H1 (cell line): Measurements from ENCODE around the gene WDR74. TPM values are rescaled to one million over a fixed set of nuclear protein-coding genes. Genes with fewer than 3 reads are reported as not detected.

Experiments
- CTCF ChIA-PET: fragments of 300-600 bp; sonication (Branson Sonifier 250); formaldehyde crosslinking; loops from one replicate; lab custom pipeline; 2021; ENCODE audit not compliant: partially characterized antibody; lab: Charles Lee
- POLR2A ChIA-PET: fragments of 300-600 bp; sonication (Branson Sonifier 250); formaldehyde crosslinking; loops from one replicate; lab custom pipeline; 2021; ENCODE audit warnings: inconsistent platforms; ENCODE audit not compliant: partially characterized antibody; lab: Charles Lee
- DNase-seq, 2 experiments: peaks; one replicate each; pipeline versions ENCODE4 v3.0.0 to v3.0.0-alpha.2; 2010 to 2022; ENCODE audit warnings: low spot score in 2 of 2, low read depth in 1 of 2, mixed read lengths in 1 of 2
- FAIRE-seq: peaks from 2 replicates; lab custom pipeline; 2011; peaks lifted over from hg19 to GRCh38; lab: Jason Lieb, UNC
- H2AFZ ChIP-seq: 2 replicates; pipeline ENCODE4 v1.8.1; 2012; ENCODE audit warnings: low read length, inconsistent platforms
- H2AK5ac ChIP-seq: 2 replicates; pipeline ENCODE4 v1.6.1; 2013; ENCODE audit warnings: low read depth, low read length
- H2BK120ac ChIP-seq: replicated peaks from 2 replicates; pipeline ENCODE3; 2013; ENCODE audit warnings: low read depth, low read length, inconsistent platforms
- H2BK12ac ChIP-seq: 2 replicates; pipeline ENCODE4 v1.6.1; 2013; ENCODE audit warnings: low read depth, low read length
- H2BK15ac ChIP-seq: 2 replicates; pipeline ENCODE4 v1.6.1; 2013; ENCODE audit warnings: low read length
- H2BK20ac ChIP-seq: 2 replicates; pipeline ENCODE4 v1.6.1; 2013; ENCODE audit warnings: low read length
- H2BK5ac ChIP-seq: 2 replicates; pipeline ENCODE4 v1.6.1; 2013; ENCODE audit warnings: low read depth, low read length
- H3K14ac ChIP-seq: 2 replicates; pipeline ENCODE4 v1.6.1; 2013; ENCODE audit warnings: inconsistent platforms; ENCODE audit not compliant: insufficient read length
- H3K18ac ChIP-seq: 2 replicates; pipeline ENCODE4 v1.6.1; 2013; ENCODE audit warnings: low read length; ENCODE audit errors: extremely low read depth
- H3K23ac ChIP-seq: 2 replicates; pipeline ENCODE4 v1.6.1; 2013; ENCODE audit warnings: inconsistent platforms; ENCODE audit not compliant: insufficient read length
- H3K23me2 ChIP-seq: 2 replicates; pipeline ENCODE4 v1.6.1; 2013; ENCODE audit warnings: low read depth, low read length
- H3K27ac ChIP-seq: 2 replicates; pipeline ENCODE4 v1.6.1; 2011; ENCODE audit warnings: low read depth, low read length, inconsistent platforms
- H3K27me3 ChIP-seq, 4 experiments: replicated peaks in 1 of 4; 1 replicate in 1 of 4; 2 replicates in 3 of 4; pipeline versions ENCODE4 v1.6.1 to v1.8.1; 2011 to 2013; ENCODE audit warnings: low read length in 3 of 4, mild to moderate bottlenecking in 3 of 4, inconsistent platforms in 2 of 4, mixed read lengths in 2 of 4, moderate library complexity in 1 of 4; ENCODE audit not compliant: control insufficient read depth in 3 of 4, insufficient read depth in 3 of 4; ENCODE audit errors: extremely low read depth in 1 of 4
- H3K36me3 ChIP-seq, 4 experiments: 2 replicates each; pipeline versions ENCODE4 v1.6.1 to v1.8.1; 2011 to 2013; ENCODE audit warnings: mild to moderate bottlenecking in 4 of 4, low read length in 3 of 4, moderate library complexity in 2 of 4, control low read depth in 1 of 4, inconsistent platforms in 1 of 4; ENCODE audit not compliant: insufficient read depth in 4 of 4, control insufficient read depth in 2 of 4
- H3K4ac ChIP-seq: replicated peaks from 2 replicates; pipeline ENCODE3; 2013; ENCODE audit warnings: low read length, low read depth, mixed read lengths, inconsistent platforms; ENCODE audit not compliant: insufficient read length
- H3K4me1 ChIP-seq, 4 experiments: replicated peaks in 1 of 4; 1 replicate in 1 of 4; 2 replicates in 3 of 4; pipeline versions ENCODE4 v1.6.1 to v1.8.1; 2011 to 2013; ENCODE audit warnings: low read length in 3 of 4, inconsistent platforms in 2 of 4, mixed read lengths in 1 of 4; ENCODE audit not compliant: insufficient read depth in 4 of 4, control insufficient read depth in 3 of 4
- H3K4me2 ChIP-seq, 2 experiments: 2 replicates each; pipeline versions ENCODE4 v1.6.1 to v1.8.1; 2011 to 2013; ENCODE audit warnings: low read depth in 2 of 2, low read length in 2 of 2, control low read depth in 1 of 2, inconsistent platforms in 1 of 2, mild to moderate bottlenecking in 1 of 2; ENCODE audit not compliant: insufficient read depth in 1 of 2
- H3K4me3 ChIP-seq, 4 experiments: fragments of 200-600, 300-600 bp in 1 of 4; sonication (generic), shearing (Covaris generic), sonication (Bioruptor Twin) in 1 of 4; 2 replicates each; pipeline versions ENCODE4 v1.5.1 to v1.8.1; 2011 to 2016; ENCODE audit warnings: low read length in 4 of 4, low read depth in 3 of 4, control low read depth in 2 of 4, inconsistent platforms in 2 of 4, mild to moderate bottlenecking in 2 of 4, mixed read lengths in 1 of 4, moderate library complexity in 1 of 4; ENCODE audit not compliant: insufficient read depth in 2 of 4; ENCODE audit errors: extremely low read depth in 1 of 4
- H3K56ac ChIP-seq: replicated peaks from 2 replicates; pipeline ENCODE3; 2013; ENCODE audit warnings: low read depth, mild to moderate bottlenecking, mixed read lengths, low read length, inconsistent platforms; ENCODE audit not compliant: insufficient read length
- H3K79me1 ChIP-seq: 2 replicates; pipeline ENCODE4 v1.6.1; 2013; ENCODE audit warnings: low read depth, low read length, control low read depth
- H3K79me2 ChIP-seq, 2 experiments: 2 replicates each; pipeline versions ENCODE4 v1.6.1 to v1.8.1; 2012 to 2013; ENCODE audit warnings: low read length in 2 of 2, mild to moderate bottlenecking in 2 of 2, inconsistent platforms in 1 of 2; ENCODE audit not compliant: insufficient read depth in 2 of 2, control insufficient read depth in 1 of 2
- H3K9ac ChIP-seq, 4 experiments: replicated peaks in 1 of 4; 1 replicate in 1 of 4; 2 replicates in 3 of 4; pipeline versions ENCODE4 v1.6.1 to v1.8.1; 2011 to 2013; ENCODE audit warnings: low read depth in 3 of 4, low read length in 3 of 4, control low read depth in 2 of 4, mild to moderate bottlenecking in 2 of 4, moderate library complexity in 2 of 4, inconsistent platforms in 1 of 4; ENCODE audit errors: extremely low read depth in 1 of 4
- H3K9me3 ChIP-seq, 2 experiments: 2 replicates each; pipeline versions ENCODE4 v1.6.1 to v1.8.1; 2012 to 2013; ENCODE audit warnings: mild to moderate bottlenecking in 2 of 2, moderate library complexity in 2 of 2, control low read depth in 1 of 2, inconsistent platforms in 1 of 2, low read depth in 1 of 2, low read length in 1 of 2, mixed read lengths in 1 of 2; ENCODE audit not compliant: insufficient read depth in 2 of 2
- H4K20me1 ChIP-seq, 2 experiments: replicated peaks in 1 of 2; 2 replicates each; pipeline versions ENCODE3 to v1.8.1; 2011 to 2013; ENCODE audit warnings: inconsistent platforms in 2 of 2, low read length in 2 of 2, mild to moderate bottlenecking in 1 of 2; ENCODE audit not compliant: insufficient read depth in 2 of 2, control insufficient read depth in 1 of 2
- H4K5ac ChIP-seq: 2 replicates; pipeline ENCODE4 v1.6.1; 2013; ENCODE audit warnings: low read length, low read depth, mixed read lengths, inconsistent platforms; ENCODE audit not compliant: insufficient read length
- H4K8ac ChIP-seq: 2 replicates; pipeline ENCODE4 v1.8.0; 2013; ENCODE audit warnings: mild to moderate bottlenecking, moderate library complexity, low read length, inconsistent platforms; ENCODE audit not compliant: insufficient read depth; ENCODE audit errors: extremely low read depth
- H4K91ac ChIP-seq: replicated peaks from 2 replicates; pipeline ENCODE3; 2013; ENCODE audit warnings: low read length, mixed read lengths, inconsistent platforms; ENCODE audit not compliant: insufficient read length
- CBX5 ChIP-seq: fragments of 300-800, 300-1000 bp; sonication (generic); IDR thresholded peaks from 2 replicates; pipeline ENCODE4 v1.7.1; 2016; ENCODE audit warnings: antibody characterized with exemption, low read length, low read depth
- CEBPB ChIP-seq: IDR thresholded peaks from 2 replicates; pipeline ENCODE4 v1.6.1; 2012; ENCODE audit warnings: low read depth, low read length
- CREB1 ChIP-seq: IDR thresholded peaks from 2 replicates; pipeline ENCODE4 v1.6.1; 2012; ENCODE audit warnings: inconsistent platforms
- CTBP2 ChIP-seq: IDR thresholded peaks from 2 replicates; pipeline ENCODE4 v1.7.0; 2011; ENCODE audit warnings: borderline replicate concordance, mild to moderate bottlenecking, moderate library complexity, mixed read lengths, low read length; ENCODE audit not compliant: insufficient read depth, insufficient read length
- FOSL1 ChIP-seq: IDR thresholded peaks from 2 replicates; pipeline ENCODE4 v1.6.1; 2011; ENCODE audit warnings: mild to moderate bottlenecking, low read depth, low read length, moderate library complexity; ENCODE audit not compliant: insufficient read depth
- KDM4A ChIP-seq: IDR thresholded peaks from one replicate; pipeline ENCODE4 v1.7.1; 2012; ENCODE audit warnings: low read depth, mild to moderate bottlenecking, moderate library complexity, low read length, inconsistent platforms; ENCODE audit not compliant: severe bottlenecking
- POLR2A ChIP-seq, 2 experiments: IDR thresholded peaks; 1 replicate in 1 of 2; 2 replicates in 1 of 2; pipeline ENCODE4 v1.6.1; 2011; ENCODE audit warnings: low read depth in 2 of 2, low read length in 2 of 2, mild to moderate bottlenecking in 2 of 2; ENCODE audit errors: control extremely low read depth in 1 of 2
- SIN3A ChIP-seq, 2 experiments: IDR thresholded peaks in 1 of 2; conservative IDR thresholded peaks in 1 of 2; 2 replicates each; pipeline ENCODE4 v1.6.1; 2011 to 2012; ENCODE audit warnings: low read length in 2 of 2, improper control_type of control experiment in 1 of 2, low read depth in 1 of 2, mild to moderate bottlenecking in 1 of 2
- SIX5 ChIP-seq: IDR thresholded peaks from 2 replicates; pipeline ENCODE4 v1.6.1; 2011; ENCODE audit warnings: mild to moderate bottlenecking, low read depth, low read length
- SP1 ChIP-seq: IDR thresholded peaks from 2 replicates; pipeline ENCODE4 v1.6.1; 2011; ENCODE audit warnings: low read depth, low read length
- SP2 ChIP-seq: IDR thresholded peaks from 2 replicates; pipeline ENCODE4 v1.6.1; 2012; ENCODE audit warnings: mild to moderate bottlenecking, low read length, inconsistent platforms
- SP4 ChIP-seq: IDR thresholded peaks from 2 replicates; pipeline ENCODE4 v1.6.1; 2012; ENCODE audit warnings: low read length, inconsistent platforms
- SUZ12 ChIP-seq: fragments of 200-600 bp; sonication (generic); IDR thresholded peaks from 2 replicates; pipeline ENCODE4 v1.6.1; 2012; ENCODE audit warnings: mild to moderate bottlenecking, inconsistent platforms, low read length, moderate library complexity, mixed read lengths
- TEAD4 ChIP-seq: IDR thresholded peaks from 2 replicates; pipeline ENCODE4 v1.6.1; 2012; ENCODE audit warnings: low read depth, low read length, inconsistent platforms, mixed read lengths
- WGBS, 2 experiments: shearing (Covaris generic) in 1 of 2; methylation state at CpG; one replicate each; pipeline versions ENCODE4 v1.1.6 to v1.1.7; 2013 to 2015; ENCODE audit warnings: low lambda C conversion rate in 2 of 2, mixed read lengths in 2 of 2, inconsistent platforms in 1 of 2, low coverage in 1 of 2, missing lambda C conversion rate in 1 of 2; ENCODE audit not compliant: insufficient replicate concordance in 2 of 2, insufficient coverage in 1 of 2, insufficient read length in 1 of 2; ENCODE audit errors: extremely low coverage in 1 of 2, missing lambda C conversion rate in 1 of 2; 5-methylcytosine and 5-hydroxymethylcytosine counted together
- polyA plus RNA-seq, 7 experiments: library from polyadenylated mRNA; depleted of rRNA in 3 of 7; stranded (reverse) in 5 of 7; unstranded in 2 of 7; fragments of >200 nt in 5 of 7; fragments of 200-250 nt in 2 of 7; gene quantifications; 1 replicate in 5 of 7; 2 replicates in 1 of 7; 4 replicates in 1 of 7; pipeline versions ENCODE4 v1.2.1 to v1.2.3, GENCODE V29; 2011 to 2013; ENCODE audit warnings: missing spikeins in 2 of 7, mixed read lengths in 2 of 7
- total RNA-seq: library from RNA; stranded (reverse); fragmentation: NEBNext Ultra II Directional; extraction: Animal tissue kit (Norgen Biotek cat#: 25700); gene quantifications from 2 replicates; pipeline ENCODE4 v1.2.1, GENCODE V29; 2021
- TF ChIP-seq, protein P1 (sequence below): IDR thresholded peaks from 2 replicates; pipeline ENCODE4 v1.6.1; 2012; ENCODE audit warnings: inconsistent platforms

Gene WDR74
- total and polyA plus RNA-seq, 2 of the 8 experiments (the other 6 are each of a cell fraction or from before 2014, with no cell fraction given), result 93.6 to 97.0 TPM

DNA sequence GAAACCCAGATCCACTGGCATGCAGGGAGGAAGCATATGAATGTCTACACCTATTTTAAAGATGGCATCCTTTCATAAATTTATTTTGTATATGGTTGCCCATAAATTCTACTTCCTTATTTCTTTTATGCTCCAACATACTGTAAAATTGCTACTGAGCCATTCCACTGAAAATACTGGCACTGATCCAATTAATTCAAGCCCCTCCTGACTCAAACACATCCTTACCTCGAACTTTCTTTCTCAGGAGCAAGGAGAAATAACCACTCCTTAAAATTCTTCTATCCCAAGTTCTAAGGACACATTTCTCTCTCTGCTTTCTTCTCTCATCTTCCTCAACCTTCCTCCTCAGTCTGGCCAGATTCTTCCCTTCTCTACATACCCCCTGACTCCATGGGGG, 28.6 kb downstream of the WDR74 start:
- peaks cover 0 to 2% (median under 1%) of the 10 kb centered on the region in 4 experiments; a peak in 1 of 7 replicates for H3K4me1 ChIP-seq
- no peak overlapping the region for H4K8ac ChIP-seq
- H2BK12ac ChIP-seq, result no peak overlapping the region
- no peak overlapping the region for H3K4me3 ChIP-seq
- H2BK5ac ChIP-seq, result no peak overlapping the region
- H3K4me2 ChIP-seq, result no peak overlapping the region
- H3K79me1 ChIP-seq, result no peaks in the 10 kb centered on the region
- no peak overlapping the region for H3K56ac ChIP-seq
- H2BK15ac ChIP-seq, result no peak overlapping the region
- ChIA-PET POLR2A (interaction anchor here (1.2 to 6.8 kb wide), 5 partner anchors 22 to 155 kb away, joined by 3 to 50 read pairs (median 14); partner anchors contain the start of genes STX5, TEX54 and TMEM179B), CTCF (no interaction called here)
- H3K14ac ChIP-seq, result no peak overlapping the region
- no peaks in the 10 kb centered on the region for H3K79me2 ChIP-seq
- H3K9me3 ChIP-seq, result no peaks in the 10 kb centered on the region
- H2AK5ac ChIP-seq, result no peak overlapping the region
- H4K20me1 ChIP-seq, result no peaks in the 10 kb centered on the region
- no peak overlapping the region for H3K4ac ChIP-seq
- H3K36me3 ChIP-seq, result peaks cover 0 to 2% (median 0%) of the 10 kb centered on the region in 4 experiments; a peak in 1 of 8 replicates
- FAIRE-seq, result no peak
- no peak overlapping the region for H4K91ac ChIP-seq
- no peak overlapping the region for H3K9ac ChIP-seq
- H3K27ac ChIP-seq, result no peak overlapping the region
- no peak for DNase-seq
- no peak overlapping the region for H3K18ac ChIP-seq
- 95% methylated on average over 1 of the region's 1 CpG; no CpG with 5 or more reads in 1 of the 2 experiments for WGBS, 2 experiments
- H4K5ac ChIP-seq, result no peak overlapping the region
- no peak overlapping the region for H2AFZ ChIP-seq
- H2BK120ac ChIP-seq, result no peak overlapping the region
- no peak overlapping the region for H2BK20ac ChIP-seq
- H3K23ac ChIP-seq, result no peak overlapping the region
- no peaks in the 10 kb centered on the region for H3K27me3 ChIP-seq
- no peaks in the 10 kb centered on the region for H3K23me2 ChIP-seq
- no peak for TF ChIP-seq KDM4A
- TF ChIP-seq POLR2A (IDR thresholded peaks at IDR 0.05; ENCODE audit: control extremely low read depth in 1 of 2, low read depth in 2 of 2, low read length in 2 of 2), result no peak
- no peak for TF ChIP-seq CTBP2
- no peak for TF ChIP-seq SP2
- no peak for TF ChIP-seq SP1
- TF ChIP-seq SIN3A (conservative IDR thresholded peaks at IDR 0.05 in 1 of 2, IDR thresholded peaks at IDR 0.05 in 1 of 2; ENCODE audit: low read depth in 1 of 2, low read length in 2 of 2), result no peak
- TF ChIP-seq, protein P1, sequence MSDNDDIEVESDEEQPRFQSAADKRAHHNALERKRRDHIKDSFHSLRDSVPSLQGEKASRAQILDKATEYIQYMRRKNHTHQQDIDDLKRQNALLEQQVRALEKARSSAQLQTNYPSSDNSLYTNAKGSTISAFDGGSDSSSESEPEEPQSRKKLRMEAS, result no peak
- no peak for TF ChIP-seq FOSL1
- TF ChIP-seq SIX5, result no peak
- no peak for TF ChIP-seq CBX5
- TF ChIP-seq CEBPB, result no peak
- TF ChIP-seq SP4, result no peak
- no peak for TF ChIP-seq TEAD4
- no peak for TF ChIP-seq SUZ12
- TF ChIP-seq CREB1, result no peak
